ENCODE data around the gene METTL5.
A peak's percentile ranks its signal among the peaks of the same experiment; 100 is the strongest.

Gene METTL5

DNA sequence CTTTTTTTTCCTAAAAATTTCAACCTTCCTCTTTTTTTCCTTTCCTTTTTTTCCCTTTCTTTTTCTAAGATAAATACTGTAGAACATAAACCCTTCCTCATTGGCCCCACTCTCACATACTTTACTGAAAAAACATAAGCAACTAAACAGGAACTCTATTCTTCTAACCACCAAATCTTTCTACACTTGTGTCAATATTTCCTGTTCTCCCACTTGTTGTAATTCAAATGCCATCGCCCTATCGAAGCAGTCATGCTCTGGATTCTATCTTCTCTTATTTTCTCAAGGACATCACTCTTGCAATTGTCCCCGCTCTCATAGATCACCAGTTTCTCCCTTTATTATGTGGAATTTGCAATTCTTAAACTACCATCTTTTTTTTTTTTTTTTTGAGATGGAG lies 46.3 kb downstream of the METTL5 start:
- no peak for DNase-seq

- DNase-seq = no peak
Observed at GRCh38 chr2:169776252-169776761, 48.4 kb downstream of the METTL5 start.

DNA sequence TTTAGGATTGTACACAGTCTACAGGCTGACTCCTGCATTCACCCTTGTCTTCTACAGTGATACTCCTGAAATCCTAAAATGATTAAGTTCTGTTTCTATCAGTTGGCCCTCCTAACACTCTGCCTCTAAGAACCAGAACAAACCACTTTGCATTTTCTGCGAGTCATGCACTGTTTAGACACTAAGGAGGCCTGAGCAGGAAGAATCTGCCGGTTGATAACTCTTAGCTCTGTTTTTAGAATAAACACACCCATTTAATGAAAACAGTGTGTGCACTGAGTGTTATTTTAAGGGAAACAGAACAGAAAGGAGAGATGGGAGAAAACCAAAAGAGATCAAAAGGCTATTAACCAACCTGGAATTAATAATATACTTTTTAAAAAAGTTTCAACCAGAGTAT lies 48.9 kb downstream of the METTL5 start:
- DNase-seq = no peak

- no peak for DNase-seq
Observed at GRCh38 chr2:169775354-169775753, 49.4 kb downstream of the METTL5 start.

DNA sequence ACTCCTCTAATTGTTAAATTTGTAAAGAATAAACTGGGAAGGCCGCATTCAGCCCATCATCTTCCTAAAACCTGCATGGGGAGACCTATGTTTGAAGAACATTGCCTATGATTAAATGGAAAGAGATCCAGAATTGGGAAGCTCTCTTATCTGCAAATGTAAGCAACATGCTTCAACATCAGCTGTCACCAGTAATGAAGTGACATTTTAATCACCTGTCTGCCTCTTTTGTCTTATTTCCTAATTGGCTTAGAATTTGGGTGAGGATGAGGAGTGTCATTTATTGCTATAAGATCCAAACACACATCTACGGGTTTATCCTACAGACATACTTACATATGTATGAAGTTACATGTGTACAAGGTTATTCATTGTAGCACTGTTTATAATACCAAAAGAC lies 52.1 kb downstream of the METTL5 start:
- no peak for DNase-seq

GRCh38 chr2:169771612-169772011 lies 53.1 kb downstream of the METTL5 start:
- DNase-seq = no peak

DNA sequence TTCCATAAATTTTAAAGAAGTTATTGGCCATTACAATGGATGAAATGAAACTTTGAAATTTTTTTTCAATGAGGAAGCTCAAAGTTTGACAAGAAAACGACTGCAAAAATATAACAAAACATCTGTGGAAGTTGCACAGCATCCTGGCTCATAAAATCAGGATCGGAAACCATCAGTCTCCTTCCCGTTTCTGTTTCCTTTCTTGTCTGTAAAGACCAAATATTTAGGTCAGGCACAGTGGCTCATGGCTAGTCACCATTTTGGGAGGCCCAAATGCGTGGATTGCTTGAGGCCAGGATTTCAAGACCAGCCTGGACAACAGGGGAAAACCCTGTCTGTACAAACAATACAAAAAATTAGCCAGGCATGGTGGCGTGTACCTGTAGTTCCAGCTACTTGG lies 53.7 kb downstream of the METTL5 start:
- no peak for DNase-seq

DNA sequence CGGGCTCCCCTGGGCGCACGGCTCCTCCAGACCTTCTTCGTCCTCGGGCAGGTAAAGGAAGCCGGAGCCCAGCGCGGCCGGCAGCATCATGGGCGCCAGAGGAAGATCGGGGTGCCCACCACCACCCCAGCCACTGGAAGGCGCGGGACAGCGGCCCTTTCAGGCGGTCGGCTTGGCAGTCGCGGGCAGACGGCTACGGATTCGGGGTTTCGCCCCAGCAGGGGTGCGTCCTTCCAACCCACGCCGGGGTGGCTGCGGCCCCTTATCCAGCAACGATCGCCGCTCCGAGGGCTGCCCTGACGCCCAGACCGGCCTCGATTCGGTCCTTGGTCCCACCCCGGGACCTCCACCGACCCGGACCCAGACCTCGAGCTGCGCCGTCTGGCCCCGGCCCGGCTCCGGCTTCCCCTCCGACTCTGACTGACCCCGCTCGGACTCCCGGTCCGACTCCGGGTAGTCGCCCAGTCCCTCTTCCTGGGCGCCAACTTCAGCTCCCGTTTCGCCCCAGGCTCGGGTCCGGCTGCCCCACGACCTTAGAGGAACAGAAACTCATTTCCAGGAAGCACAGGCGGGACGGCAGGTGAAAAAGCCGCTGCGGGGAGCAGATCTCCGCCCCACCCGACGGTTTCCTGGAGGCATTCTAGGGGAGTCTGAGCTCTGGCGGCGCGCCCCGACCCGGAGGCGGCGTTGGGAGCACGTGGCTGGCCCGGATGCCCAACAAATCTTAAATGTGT lies 56.3 kb downstream of the METTL5 start:
- peak; percentile 42 for DNase-seq

DNA sequence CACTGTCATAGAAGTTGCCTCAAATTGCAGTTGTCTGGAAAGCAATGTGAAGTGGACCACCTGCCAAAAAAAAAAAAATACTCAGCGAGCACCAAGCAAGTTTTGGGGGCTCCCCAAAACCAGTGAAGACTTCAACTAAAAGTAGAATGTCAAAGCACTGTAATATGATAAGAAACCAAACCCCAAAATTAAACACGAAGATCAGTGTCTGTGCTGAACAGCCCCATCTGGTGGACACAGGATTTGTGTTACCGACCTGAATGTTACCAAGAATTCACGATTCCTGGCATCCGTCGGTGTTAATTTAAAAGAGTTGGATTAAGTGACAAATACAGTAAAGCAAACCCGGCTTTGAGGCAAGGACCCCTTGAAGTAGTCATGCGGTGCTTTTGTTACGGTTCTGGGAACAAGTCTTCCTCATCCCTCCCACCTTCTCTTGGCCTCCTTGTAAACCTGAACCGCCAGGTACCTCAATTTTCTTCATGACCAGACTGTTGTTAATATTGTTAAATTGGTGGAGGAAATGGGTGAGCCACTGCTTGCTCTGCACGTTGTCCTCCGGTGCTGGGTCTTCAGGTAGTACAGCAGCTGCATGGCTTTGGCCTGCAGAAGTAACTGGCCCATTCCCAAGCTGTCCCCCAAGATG lies 57.3 kb downstream of the METTL5 start:
- DNase-seq = peak; percentile 58

- no peak for DNase-seq
Observed at GRCh38 chr2:169765523-169765922, 59.2 kb downstream of the METTL5 start.

- DNase-seq = no peak
Observed at GRCh38 chr2:169761970-169762292, 62.8 kb downstream of the METTL5 start.
